Measurements from ENCODE around the gene LGALS8. TPM values are rescaled to one million over a fixed set of nuclear protein-coding genes. Genes with fewer than 3 reads are reported as not detected.

LGALS8 gene
- total RNA-seq, 1 experiment from 2014 or later = 30.7 TPM

- no TSS peak for BruUV-seq (replicated peaks)
- H4K20me1 ChIP-seq (ENCODE audit: insufficient read depth) = peaks cover 7% of the 10 kb centered on the region; the same call in 1 of the 2 replicates
- 0 out of 2 replicates have a peak, but pooled peaks cover 3% of the 10 kb centered on the region for H3K79me2 ChIP-seq (ENCODE audit: insufficient read depth, low read length)
- ChIA-PET CTCF (no interaction called here), RAD21 (ENCODE audit: low non-redundant PET in 1 of 2, low total read pairs in 2 of 2, uncharacterized antibody in 2 of 2, unreplicated experiment in 2 of 2) (no interaction called here), POLR2A (no interaction called here)
- DNase-seq (ENCODE audit: low read depth, low spot score) (no peak), ATAC-seq (no peak)
- no peak overlapping the region for H3K9ac ChIP-seq (ENCODE audit: low read length)
- H3K4me1 ChIP-seq (ENCODE audit: control insufficient read depth in 1 of 2, insufficient read depth in 2 of 2, low read length in 2 of 2) = no peaks in the 10 kb centered on the region
- no peaks in the 10 kb centered on the region for H3K9me3 ChIP-seq (ENCODE audit: control insufficient read depth in 1 of 2, insufficient read depth in 1 of 2, low read depth in 1 of 2, low read length in 2 of 2)
- H3K27me3 ChIP-seq (ENCODE audit: insufficient read depth, low read length) = no peaks in the 10 kb centered on the region
- intact Hi-C loops (cut with micrococcal nuclease) = no loop called here
- H3K36me3 ChIP-seq (ENCODE audit: control insufficient read depth in 1 of 2, insufficient read depth in 2 of 2, low read length in 2 of 2) = peaks cover 56 to 70% of the 10 kb centered on the region in 2 experiments
- no peak overlapping the region for H3K4me3 ChIP-seq (replicated peaks in 1 of 2; ENCODE audit: low read depth in 1 of 2, low read length in 2 of 2)
- H2AFZ ChIP-seq (ENCODE audit: low read depth, low read length, poor library complexity, severe bottlenecking) = no peak overlapping the region
- H3K27ac ChIP-seq (ENCODE audit: low read depth, low read length) = no peak overlapping the region
- no peak overlapping the region for H3K4me2 ChIP-seq (ENCODE audit: low read length)
- no peaks in the 10 kb centered on the region for H3K9me2 ChIP-seq (ENCODE audit: insufficient read depth)
- TF ChIP-seq EZH2 (IDR thresholded peaks at IDR 0.05) (no peak), ATF3 (IDR thresholded peaks at IDR 0.05) (no peak), FOSL1 (IDR thresholded peaks at IDR 0.05; ENCODE audit: low read depth) (no peak), ZBTB33 (IDR thresholded peaks at IDR 0.05; ENCODE audit: extremely low read depth, insufficient replicate concordance, low read length) (no peak), SP1 (IDR thresholded peaks at IDR 0.05; ENCODE audit: low read depth) (no peak), TCF7L2 (IDR thresholded peaks at IDR 0.05; ENCODE audit: borderline replicate concordance, extremely low read depth, insufficient read depth, insufficient read length) (no peak), CBX3 (IDR thresholded peaks at IDR 0.05; ENCODE audit: low read depth) (no peak), SRF (IDR thresholded peaks at IDR 0.05; ENCODE audit: low read depth) (no peak), CEBPB (IDR thresholded peaks at IDR 0.05; ENCODE audit: low read depth) (no peak), EZH2phosphoT487 (IDR thresholded peaks at IDR 0.05; ENCODE audit: borderline replicate concordance) (no peak), CTCF (IDR thresholded peaks at IDR 0.05 in 2 of 3, conservative IDR thresholded peaks at IDR 0.05 in 1 of 3; ENCODE audit: borderline replicate concordance in 1 of 3, insufficient read depth in 1 of 3, low read depth in 2 of 3, low read length in 2 of 3) (no peak), ELF1 (IDR thresholded peaks at IDR 0.05; ENCODE audit: borderline replicate concordance, low read depth) (no peak), POLR2A (IDR thresholded peaks at IDR 0.05; ENCODE audit: borderline replicate concordance, extremely low read depth, insufficient read depth, insufficient read length) (no peak), REST (IDR thresholded peaks at IDR 0.05; ENCODE audit: low read depth) (no peak), EGR1 (IDR thresholded peaks at IDR 0.05; ENCODE audit: low read depth) (no peak), MAX (IDR thresholded peaks at IDR 0.05) (no peak), SIN3A (IDR thresholded peaks at IDR 0.05; ENCODE audit: low read depth) (no peak), POLR2AphosphoS5 (IDR thresholded peaks at IDR 0.05; ENCODE audit: low read depth, low read length) (no peak), YY1 (IDR thresholded peaks at IDR 0.05; ENCODE audit: extremely low read depth, insufficient replicate concordance, low read depth, low read length) (no peak)
Measured at GRCh38 chr1:236576004-236576403, 52.2 kb downstream of the LGALS8 start.
